Smooth muscle cell (in vitro differentiated cells): ENCODE results near the gene AZGP1. TPM values are rescaled to one million over a fixed set of nuclear protein-coding genes. Genes with fewer than 3 reads are reported as not detected.

Source experiments
- DNase-seq: peaks from one replicate; lab custom pipeline; 2025; ENCODE audit not compliant: unreplicated experiment; lab: John Stamatoyannopoulos, UW
- H2AFZ ChIP-seq: fragments of 200-600 bp; sonication (generic); 2 replicates; pipeline ENCODE4 v1.6.0; 2016; ENCODE audit warnings: antibody characterized with exemption, low read depth, mild to moderate bottlenecking
- H3F3A ChIP-seq: fragments of 200-600 bp; sonication (generic); 2 replicates; pipeline ENCODE4 v1.6.0; 2017; ENCODE audit warnings: antibody characterized with exemption, low read depth
- H3K27ac ChIP-seq: fragments of 200-600 bp; sonication (generic); 2 replicates; pipeline ENCODE4 v1.5.1; 2016; ENCODE audit warnings: low read depth, mild to moderate bottlenecking
- H3K27me3 ChIP-seq: fragments of 200-600 bp; sonication (generic); 2 replicates; pipeline ENCODE4 v1.6.1; 2016; ENCODE audit warnings: low read depth, mild to moderate bottlenecking
- H3K36me3 ChIP-seq: fragments of 200-600 bp; sonication (generic); 2 replicates; pipeline ENCODE4 v1.5.1; 2016; ENCODE audit warnings: low read depth
- H3K4me1 ChIP-seq: fragments of 200-600 bp; sonication (generic); 2 replicates; pipeline ENCODE4 v1.5.1; 2016; ENCODE audit warnings: low read depth
- H3K4me2 ChIP-seq: fragments of 200-600 bp; sonication (generic); 2 replicates; pipeline ENCODE4 v1.6.0; 2016; ENCODE audit warnings: mild to moderate bottlenecking
- H3K4me3 ChIP-seq: fragments of 200-600 bp; sonication (generic); 2 replicates; pipeline ENCODE4 v1.5.1; 2016; ENCODE audit warnings: mild to moderate bottlenecking
- H3K79me2 ChIP-seq: fragments of 200-600 bp; sonication (generic); 2 replicates; pipeline ENCODE4 v1.6.0; 2016; ENCODE audit warnings: low read depth, mild to moderate bottlenecking
- H3K9ac ChIP-seq: fragments of 200-600 bp; sonication (generic); 2 replicates; pipeline ENCODE4 v1.6.0; 2016; ENCODE audit warnings: low read depth
- H3K9me3 ChIP-seq: fragments of 200-600 bp; sonication (generic); replicated peaks from 2 replicates; pipeline ENCODE4 v1.5.1; 2016; ENCODE audit warnings: low read depth
- H4K20me1 ChIP-seq: fragments of 200-600 bp; sonication (generic); 2 replicates; pipeline ENCODE4 v1.6.0; 2016; ENCODE audit warnings: low read depth
- WGBS: methylation state at CpG from one replicate; pipeline ENCODE4 v1.1.7; 2016; ENCODE audit warnings: low lambda C conversion rate; 5-methylcytosine and 5-hydroxymethylcytosine counted together
- polyA plus RNA-seq: library from polyadenylated mRNA; unstranded; fragments of >200 nt; fragmentation: Nextera tagmentation; extraction: Ambion mirVana; gene quantifications from 2 replicates; pipeline ENCODE4 v1.2.1, GENCODE V29; 2016
- total RNA-seq: library from RNA; depleted of rRNA; stranded (reverse); fragments of >200 nt; gene quantifications from 2 replicates; pipeline ENCODE4 v1.2.3, GENCODE V29; 2014
- TF ChIP-seq, protein P1 (sequence below): fragments of 200-600 bp; sonication (generic); IDR thresholded peaks from 2 replicates; pipeline ENCODE4 v1.5.1; 2017; ENCODE audit warnings: borderline replicate concordance, mild to moderate bottlenecking, antibody characterized with exemption; ENCODE audit not compliant: insufficient read depth, poor library complexity, severe bottlenecking

AZGP1 gene
- total and polyA plus RNA-seq, 2 experiments from 2014 or later, result 0.94 TPM; not detected in 1

- Histone ChIP-seq H3F3A (no peaks in the 10 kb centered on the region), H3K4me3 (no peak overlapping the region), H3K36me3 (peaks cover 18% of the 10 kb centered on the region), H3K9ac (no peak overlapping the region), H3K27me3 (no peaks in the 10 kb centered on the region), H3K79me2 (peaks cover 47% of the 10 kb centered on the region), H3K4me2 (no peak overlapping the region), H4K20me1 (peaks cover 65% of the 10 kb centered on the region), H3K4me1 (no peaks in the 10 kb centered on the region), H3K9me3 (no peaks in the 10 kb centered on the region), H2AFZ (no peak overlapping the region), H3K27ac (no peak overlapping the region)
- WGBS, result 86% methylated on average over 5 of the region's 5 CpGs
- TF ChIP-seq, protein P1, sequence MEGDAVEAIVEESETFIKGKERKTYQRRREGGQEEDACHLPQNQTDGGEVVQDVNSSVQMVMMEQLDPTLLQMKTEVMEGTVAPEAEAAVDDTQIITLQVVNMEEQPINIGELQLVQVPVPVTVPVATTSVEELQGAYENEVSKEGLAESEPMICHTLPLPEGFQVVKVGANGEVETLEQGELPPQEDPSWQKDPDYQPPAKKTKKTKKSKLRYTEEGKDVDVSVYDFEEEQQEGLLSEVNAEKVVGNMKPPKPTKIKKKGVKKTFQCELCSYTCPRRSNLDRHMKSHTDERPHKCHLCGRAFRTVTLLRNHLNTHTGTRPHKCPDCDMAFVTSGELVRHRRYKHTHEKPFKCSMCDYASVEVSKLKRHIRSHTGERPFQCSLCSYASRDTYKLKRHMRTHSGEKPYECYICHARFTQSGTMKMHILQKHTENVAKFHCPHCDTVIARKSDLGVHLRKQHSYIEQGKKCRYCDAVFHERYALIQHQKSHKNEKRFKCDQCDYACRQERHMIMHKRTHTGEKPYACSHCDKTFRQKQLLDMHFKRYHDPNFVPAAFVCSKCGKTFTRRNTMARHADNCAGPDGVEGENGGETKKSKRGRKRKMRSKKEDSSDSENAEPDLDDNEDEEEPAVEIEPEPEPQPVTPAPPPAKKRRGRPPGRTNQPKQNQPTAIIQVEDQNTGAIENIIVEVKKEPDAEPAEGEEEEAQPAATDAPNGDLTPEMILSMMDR, result no peak
- DNase-seq, result no peak
Measured at GRCh38 chr7:100022621-100023020, 46.8 kb upstream of the AZGP1 start.

DNA sequence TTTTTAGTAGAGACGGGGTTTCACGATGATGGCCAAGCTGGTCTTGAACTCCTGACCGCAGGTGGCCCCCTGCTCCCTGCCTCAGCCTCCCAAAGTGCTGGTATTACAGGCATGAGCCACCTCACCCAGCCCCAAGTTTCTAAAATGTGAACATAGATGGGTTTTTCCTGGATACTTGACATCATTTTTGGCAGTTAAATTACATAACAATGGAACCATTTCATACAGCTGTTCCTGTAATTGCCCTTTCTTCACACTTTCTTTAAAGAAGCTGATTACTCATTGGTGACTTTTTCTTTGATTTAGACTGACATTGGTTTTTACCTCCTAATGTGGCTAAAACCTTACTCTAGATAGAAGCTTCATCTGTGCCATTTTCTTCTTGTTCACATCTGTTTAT, 45.5 kb upstream of the AZGP1 start:
- H3K79me2 ChIP-seq, result peaks cover 60% of the 10 kb centered on the region
- peaks cover 18% of the 10 kb centered on the region for H3K36me3 ChIP-seq
- H3K9ac ChIP-seq, result no peak overlapping the region
- no peaks in the 10 kb centered on the region for H3K9me3 ChIP-seq
- no peak overlapping the region for H2AFZ ChIP-seq
- peaks cover 10% of the 10 kb centered on the region for H3K4me1 ChIP-seq
- no peak overlapping the region for H3K4me3 ChIP-seq
- TF ChIP-seq, protein P1, result no peak
- 98% methylated on average over 3 of the region's 3 CpGs for WGBS
- no peak for DNase-seq
- no peaks in the 10 kb centered on the region for H3F3A ChIP-seq
- no peak overlapping the region for H3K27ac ChIP-seq
- H3K4me2 ChIP-seq, result no peak overlapping the region
- peaks cover 75% of the 10 kb centered on the region for H4K20me1 ChIP-seq
- no peaks in the 10 kb centered on the region for H3K27me3 ChIP-seq

DNA sequence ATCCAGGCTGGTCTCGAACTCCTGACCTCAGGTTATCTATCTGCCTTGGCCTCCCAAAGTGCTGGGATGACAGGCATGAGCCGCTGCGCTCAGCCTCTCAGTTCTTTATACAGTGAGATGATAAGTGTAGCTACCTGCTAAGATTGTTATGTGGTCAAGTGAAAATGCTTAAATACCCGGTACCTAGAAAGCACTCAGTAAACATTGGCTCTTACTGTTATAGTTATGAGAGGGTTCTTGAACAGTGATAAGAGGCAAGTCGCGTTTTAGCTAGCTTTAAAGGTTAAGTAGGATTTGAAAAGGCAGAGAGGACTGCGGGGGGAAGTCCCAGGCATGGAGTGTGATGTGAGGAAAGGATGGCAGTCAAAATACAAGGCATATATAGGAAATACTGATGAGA, 44.1 kb upstream of the AZGP1 start:
- Histone ChIP-seq H3K4me1 (peaks cover 10% of the 10 kb centered on the region), H3K27me3 (no peaks in the 10 kb centered on the region), H3K9ac (no peak overlapping the region), H4K20me1 (peaks cover 75% of the 10 kb centered on the region), H2AFZ (no peak overlapping the region), H3K36me3 (peaks cover 14% of the 10 kb centered on the region), H3K4me3 (no peak overlapping the region), H3K79me2 (peaks cover 69% of the 10 kb centered on the region), H3F3A (no peaks in the 10 kb centered on the region), H3K9me3 (no peaks in the 10 kb centered on the region), H3K27ac (no peak overlapping the region), H3K4me2 (no peak overlapping the region)
- 91% methylated on average over 7 of the region's 7 CpGs for WGBS
- TF ChIP-seq, protein P1, result no peak
- DNase-seq, result no peak

GRCh38 chr7:100017875-100018274, 42.0 kb upstream of the AZGP1 start:
- H3K36me3 ChIP-seq, result no peaks in the 10 kb centered on the region
- H3K27ac ChIP-seq, result no peak overlapping the region
- peak overlapping the region; percentile 94 for H3K4me3 ChIP-seq
- H3K9ac ChIP-seq, result no peak overlapping the region
- H3K4me1 ChIP-seq, result peaks cover 10% of the 10 kb centered on the region
- TF ChIP-seq, protein P1, result no peak
- H3K79me2 ChIP-seq, result peaks cover 69% of the 10 kb centered on the region
- no peak overlapping the region for H2AFZ ChIP-seq
- peaks cover 58% of the 10 kb centered on the region for H4K20me1 ChIP-seq
- no peaks in the 10 kb centered on the region for H3K27me3 ChIP-seq
- DNase-seq, result no peak
- no peaks in the 10 kb centered on the region for H3F3A ChIP-seq
- 94% methylated on average over 5 of the region's 5 CpGs for WGBS
- H3K9me3 ChIP-seq, result no peaks in the 10 kb centered on the region
- H3K4me2 ChIP-seq, result no peak overlapping the region
